ENCODE data around the gene SPOCK1.

The SPOCK1 gene

DNA sequence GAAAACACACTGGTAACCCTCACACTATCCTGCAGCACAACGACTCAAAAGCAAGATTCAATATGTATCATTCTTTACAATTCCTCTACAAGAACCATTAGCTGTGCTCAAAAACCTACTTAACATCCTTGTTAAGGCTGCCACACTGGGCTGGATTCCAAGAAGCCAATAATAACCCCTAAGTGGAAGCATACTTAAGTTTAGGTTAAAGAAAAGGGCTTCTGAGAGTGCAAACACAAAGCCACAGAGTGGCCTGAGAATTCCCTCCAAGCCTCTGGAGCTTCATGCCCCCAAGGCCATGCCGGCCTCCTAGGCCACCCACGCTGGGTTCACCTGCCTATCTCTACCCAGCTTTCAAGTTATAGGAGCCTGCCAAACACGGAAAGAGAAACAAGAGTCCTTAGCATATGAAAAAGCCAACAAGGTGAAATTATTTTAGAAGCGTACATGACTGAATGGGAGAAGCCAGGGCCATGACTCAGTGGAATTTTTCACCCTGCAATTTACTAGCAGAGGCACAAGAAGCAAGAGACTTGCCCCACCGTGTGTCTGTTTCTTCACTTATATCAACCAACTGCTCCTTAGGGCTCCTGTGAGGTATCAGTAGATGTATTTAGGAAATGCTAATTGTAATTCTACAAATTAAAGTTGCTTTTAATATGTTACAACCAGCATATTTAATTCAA, 293.0 kb downstream of the SPOCK1 start:
- in situ Hi-C loops (cut with MboI; ENCODE audit: low sequenced_read_pairs), result no loop called here

DNA sequence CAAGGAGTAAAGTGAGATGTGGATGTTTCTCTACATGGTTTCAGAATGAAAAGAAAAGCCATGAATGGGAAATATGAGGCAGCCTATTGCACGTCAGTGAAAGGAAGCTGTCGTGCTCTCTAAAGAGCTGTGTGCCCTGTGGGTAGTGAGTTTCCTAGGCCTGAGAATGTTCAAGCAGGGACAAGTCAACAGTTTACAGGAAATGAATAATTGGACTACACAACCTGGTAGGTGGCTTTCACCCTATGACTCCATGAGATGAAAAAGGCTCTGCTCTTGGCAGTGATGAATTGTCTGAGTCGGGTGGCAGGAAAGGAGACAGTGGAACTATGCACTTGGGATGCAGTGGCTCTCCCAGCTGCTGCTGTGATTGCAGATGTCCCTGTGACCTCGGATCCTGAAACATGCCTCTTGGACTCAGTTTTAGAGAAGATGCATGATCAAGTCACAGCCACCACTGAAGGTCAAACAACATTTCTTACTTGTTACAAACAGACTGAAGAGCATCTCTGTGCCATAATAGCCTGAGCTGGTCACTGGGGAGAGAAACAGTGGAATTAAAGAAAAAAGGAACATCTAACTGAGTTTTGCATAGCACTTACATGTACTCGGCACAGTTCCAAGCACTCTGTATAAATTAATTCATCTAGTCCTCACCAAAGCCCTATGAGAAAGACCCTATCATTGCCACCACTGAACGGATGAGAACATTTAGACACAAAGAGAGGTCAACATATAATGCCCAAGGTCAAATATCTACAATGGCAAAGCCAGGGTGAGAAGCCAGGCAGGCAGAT, 293.7 kb downstream of the SPOCK1 start:
- in situ Hi-C loops (cut with MboI; ENCODE audit: low sequenced_read_pairs), result no loop called here

DNA sequence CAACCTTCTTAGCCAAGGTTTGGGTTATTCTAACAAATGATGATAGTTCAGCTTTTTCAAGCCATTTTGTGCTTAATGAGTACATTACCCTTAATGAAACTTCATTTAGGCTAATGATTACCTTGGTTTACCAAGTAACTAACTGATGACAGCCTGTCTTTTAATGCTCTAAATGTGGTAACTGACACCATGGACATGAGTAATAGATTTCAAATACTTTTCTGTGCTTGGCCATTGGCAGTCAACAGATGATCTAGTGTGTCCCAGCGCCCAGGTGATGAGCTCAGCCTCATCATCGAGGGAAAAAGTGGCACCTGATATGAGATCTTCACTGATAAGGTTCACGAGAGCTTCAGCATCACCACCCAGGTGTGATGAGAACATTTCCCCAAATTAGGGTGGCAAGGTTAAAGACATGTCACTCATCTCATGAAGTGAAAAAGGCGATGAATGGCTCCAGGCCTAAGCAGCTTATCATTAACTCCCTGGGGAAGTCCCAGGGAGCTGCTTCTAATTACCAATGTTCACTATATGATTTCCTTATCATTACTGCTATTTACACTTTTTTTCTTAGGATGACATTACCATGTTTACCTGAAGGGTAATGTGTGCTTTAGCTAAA, 296.0 kb downstream of the SPOCK1 start:
- in situ Hi-C loops (cut with MboI; ENCODE audit: low sequenced_read_pairs), result no loop called here

GRCh38 chr5:137201876-137202275, 297.2 kb downstream of the SPOCK1 start:
- in situ Hi-C loops (cut with MboI; ENCODE audit: low sequenced_read_pairs), result no loop called here

- in situ Hi-C loops (cut with MboI; ENCODE audit: low sequenced_read_pairs), result no loop called here
These were observed 298.0 kb downstream of the SPOCK1 start for GRCh38 chr5:137200906-137201700.

DNA sequence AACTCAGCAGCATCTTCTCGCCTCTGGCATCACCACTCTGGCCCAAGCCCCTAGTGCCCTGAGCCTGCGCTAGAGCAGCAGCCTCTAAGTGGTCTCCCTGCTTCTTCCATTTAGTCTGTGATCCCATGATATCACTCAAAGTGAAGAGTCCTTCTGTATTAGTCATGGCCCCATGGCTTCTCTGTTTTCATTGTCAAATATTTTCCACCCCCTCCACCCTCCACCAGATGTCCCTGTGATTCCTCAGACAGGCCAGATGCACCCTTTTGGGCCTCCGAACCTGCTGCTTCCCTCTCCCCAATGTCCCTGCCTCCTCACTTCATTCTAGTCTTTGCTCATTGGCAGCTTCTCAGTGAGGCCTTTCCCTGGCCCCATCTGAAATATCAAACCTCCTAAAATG, 299.2 kb downstream of the SPOCK1 start:
- in situ Hi-C loops (cut with MboI; ENCODE audit: low sequenced_read_pairs), result no loop called here

- in situ Hi-C loops (cut with MboI; ENCODE audit: low sequenced_read_pairs), result no loop called here
These were observed 299.9 kb downstream of the SPOCK1 start for GRCh38 chr5:137199201-137199600.

GRCh38 chr5:137195483-137195882, 303.6 kb downstream of the SPOCK1 start:
- in situ Hi-C loops (cut with MboI; ENCODE audit: low sequenced_read_pairs), result no loop called here

GRCh38 chr5:137194300-137194699, 304.8 kb downstream of the SPOCK1 start:
- in situ Hi-C loops (cut with MboI; ENCODE audit: low sequenced_read_pairs), result no loop called here

DNA sequence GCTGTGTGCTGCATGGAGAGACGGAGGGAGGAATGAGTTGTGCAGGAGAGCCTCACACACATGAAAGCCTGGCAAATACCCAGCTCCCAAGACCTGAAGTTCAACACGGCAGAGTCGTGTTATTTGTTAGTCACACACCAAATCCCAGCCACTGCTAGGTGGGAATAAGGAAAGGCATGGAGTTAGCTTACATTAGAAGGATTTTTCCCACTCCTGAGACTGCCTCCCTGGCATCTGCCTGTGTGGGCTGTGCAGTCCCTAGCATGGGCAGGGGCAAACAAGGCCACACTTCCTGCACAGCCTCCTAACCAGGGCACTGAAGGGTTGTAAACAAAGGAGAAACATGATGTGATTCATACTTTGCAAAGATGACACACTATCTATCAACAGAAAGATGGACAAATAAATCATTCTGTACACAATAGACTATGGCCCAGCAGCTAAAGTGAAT, 306.8 kb downstream of the SPOCK1 start:
- in situ Hi-C loops (cut with MboI; ENCODE audit: low sequenced_read_pairs), result no loop called here

DNA sequence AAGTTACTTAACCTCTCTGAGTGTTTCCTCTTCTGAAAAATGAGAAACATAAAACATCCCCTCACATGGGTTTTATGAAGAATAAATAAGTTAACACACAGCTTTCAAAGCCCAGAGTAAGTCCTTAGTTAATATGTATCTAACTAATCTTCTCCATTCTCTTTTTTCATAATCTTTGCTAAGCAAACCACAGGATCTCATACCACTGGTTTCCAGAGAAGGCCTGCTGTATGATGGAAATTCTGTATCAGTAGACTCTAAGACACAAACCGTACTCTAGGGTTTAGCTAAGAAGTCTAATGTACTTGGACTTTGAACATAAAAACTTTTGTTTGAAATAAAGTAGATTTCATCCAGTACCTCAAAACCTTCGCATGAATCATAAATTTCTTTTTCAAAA, 307.9 kb downstream of the SPOCK1 start:
- in situ Hi-C loops (cut with MboI; ENCODE audit: low sequenced_read_pairs), result no loop called here

DNA sequence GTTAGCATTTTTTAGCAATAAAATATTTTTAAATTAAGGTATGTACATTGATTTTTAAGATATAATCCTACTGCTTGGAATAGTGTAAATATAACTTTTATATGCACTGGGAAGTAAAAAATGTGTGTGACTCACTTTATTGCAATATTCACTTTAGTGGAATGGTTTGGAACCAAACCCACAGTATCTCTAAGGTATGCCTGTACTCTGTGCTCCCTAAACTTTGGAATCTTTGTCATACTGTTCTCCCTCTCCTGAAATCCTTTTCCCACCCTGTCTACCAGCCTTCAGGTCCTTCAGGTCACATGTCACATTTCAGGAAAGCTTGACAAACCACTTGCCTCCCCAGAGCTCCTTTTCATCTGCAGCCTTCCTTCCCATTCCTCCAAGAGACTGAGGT, 308.7 kb downstream of the SPOCK1 start:
- in situ Hi-C loops (cut with MboI; ENCODE audit: low sequenced_read_pairs), result no loop called here

DNA sequence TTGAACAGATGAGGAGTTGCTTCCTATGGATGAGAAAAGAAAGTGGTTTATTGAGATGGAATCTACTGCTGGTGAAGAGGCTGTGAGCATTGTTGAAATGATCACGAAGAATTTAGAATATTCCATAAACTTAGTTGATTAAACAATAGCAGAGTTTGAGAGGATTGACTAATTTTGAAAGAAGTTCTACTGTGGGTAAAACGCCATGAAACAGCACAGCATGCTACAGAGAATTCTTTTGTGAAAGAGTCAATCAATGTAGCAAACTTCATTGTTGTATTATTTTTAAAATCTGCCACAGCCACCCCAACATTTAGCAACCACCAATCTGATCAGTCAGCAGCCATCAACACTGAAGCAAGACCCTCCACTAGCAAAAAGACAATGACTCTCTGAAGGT, 309.1 kb downstream of the SPOCK1 start:
- in situ Hi-C loops (cut with MboI; ENCODE audit: low sequenced_read_pairs), result no loop called here

DNA sequence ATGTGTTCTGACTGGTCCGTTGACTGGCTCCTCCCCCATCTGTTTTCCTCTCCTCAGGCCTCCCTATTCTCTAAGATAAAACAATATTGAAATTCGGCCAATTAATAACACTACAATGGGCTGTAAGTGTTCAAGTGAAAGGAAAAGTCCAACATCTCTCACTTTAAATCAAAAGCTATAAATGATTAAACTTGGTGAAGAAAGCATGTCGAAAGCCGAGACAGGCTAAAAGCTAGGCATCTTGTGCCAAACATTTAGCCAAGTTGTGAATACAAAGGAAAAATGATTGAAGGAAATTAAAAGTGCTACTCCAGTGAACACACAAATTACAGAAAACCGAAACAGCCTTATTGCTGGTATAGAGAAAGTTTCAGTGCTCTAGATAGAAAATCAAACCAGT, 310.6 kb downstream of the SPOCK1 start:
- in situ Hi-C loops (cut with MboI; ENCODE audit: low sequenced_read_pairs), result no loop called here

GRCh38 chr5:137186759-137187461, 312.2 kb downstream of the SPOCK1 start:
- in situ Hi-C loops (cut with MboI; ENCODE audit: low sequenced_read_pairs), result no loop called here

GRCh38 chr5:137185193-137185592, 313.9 kb downstream of the SPOCK1 start:
- in situ Hi-C loops (cut with MboI; ENCODE audit: low sequenced_read_pairs), result no loop called here

DNA sequence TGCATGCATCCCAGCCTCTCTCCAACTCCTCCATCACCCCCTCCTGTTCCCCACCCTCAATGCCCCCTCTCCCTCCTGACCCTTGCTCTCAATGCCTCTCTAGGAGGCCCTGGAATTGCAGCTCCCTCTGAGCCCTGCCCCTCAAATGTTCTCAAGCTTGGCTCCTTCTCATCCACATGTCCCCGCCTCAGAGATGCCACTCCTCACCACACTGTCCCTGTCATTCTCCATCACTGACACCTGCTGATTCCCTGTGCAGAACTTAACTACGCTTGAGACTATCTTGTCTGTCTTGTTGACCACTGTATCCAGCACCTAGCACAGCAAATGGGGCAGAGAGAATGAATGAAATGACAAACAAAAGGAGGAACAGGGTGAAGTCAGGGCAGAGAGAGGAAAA, 314.4 kb downstream of the SPOCK1 start:
- in situ Hi-C loops (cut with MboI; ENCODE audit: low sequenced_read_pairs), result no loop called here

GRCh38 chr5:137182576-137182975, 316.6 kb downstream of the SPOCK1 start:
- in situ Hi-C loops (cut with MboI; ENCODE audit: low sequenced_read_pairs), result no loop called here

DNA sequence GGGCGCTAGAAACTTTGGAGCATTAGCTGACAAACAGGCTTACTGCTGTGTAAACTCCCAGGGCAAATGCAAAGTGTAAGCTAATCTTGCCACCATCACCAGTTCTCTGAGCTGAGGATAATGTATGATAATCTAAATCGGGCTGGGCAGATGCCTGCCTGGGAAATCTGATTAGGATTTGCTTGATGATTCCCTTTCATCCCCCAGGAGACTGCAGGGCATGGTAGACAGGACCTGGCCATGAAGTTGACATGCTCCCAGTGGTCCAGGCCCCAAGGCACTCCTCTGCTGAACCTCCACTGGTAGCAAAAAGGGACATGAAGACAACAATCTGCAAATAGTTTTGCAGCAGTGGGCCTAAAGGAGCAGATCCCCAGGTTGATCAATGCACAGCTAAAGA, 317.5 kb downstream of the SPOCK1 start:
- in situ Hi-C loops (cut with MboI; ENCODE audit: low sequenced_read_pairs), result no loop called here

DNA sequence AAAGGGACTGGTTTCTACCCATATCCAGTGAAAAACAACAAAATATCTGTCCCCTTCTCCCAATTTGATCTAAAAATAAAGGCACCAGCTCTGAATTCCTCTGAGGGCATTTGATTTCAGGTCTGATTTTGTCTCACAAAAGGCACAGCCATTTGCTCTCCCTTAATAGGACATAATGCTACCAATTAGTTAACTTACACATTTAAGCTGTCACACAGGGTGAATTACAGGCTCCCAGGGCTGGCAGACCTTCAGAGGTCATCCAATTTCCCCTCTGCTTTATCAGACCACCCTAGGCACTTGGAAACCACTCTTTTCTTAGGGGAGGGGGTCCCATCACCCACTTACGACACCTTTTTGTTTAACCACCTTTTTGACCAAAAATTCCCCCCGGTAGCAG, 319.9 kb downstream of the SPOCK1 start:
- in situ Hi-C loops (cut with MboI; ENCODE audit: low sequenced_read_pairs), result no loop called here

GRCh38 chr5:137176609-137177008, 322.5 kb downstream of the SPOCK1 start:
- in situ Hi-C loops (cut with MboI; ENCODE audit: low sequenced_read_pairs), result no loop called here

All from HL-60/S4 treated with phorbol 12-myristate 13-acetate at 8.2 ng/mL for 4 days and 3 days (cell line).